DOHH2 (cell line): ENCODE results near the gene FBP1.

ENCODE experiments used
- CTCF ChIP-seq: fragments of 200-600 bp; sonication (generic); IDR thresholded peaks from one replicate; pipeline ENCODE4 v1.5.1; 2014; ENCODE audit warnings: antibody characterized with exemption, mild to moderate bottlenecking, low read depth, low read length; ENCODE audit not compliant: poor library complexity, severe bottlenecking
- EZH2phosphoT487 ChIP-seq: fragments of 200-600 bp; sonication (generic); IDR thresholded peaks from 2 replicates; pipeline ENCODE4 v1.6.1; 2017; ENCODE audit warnings: borderline replicate concordance, mild to moderate bottlenecking, antibody characterized with exemption, low read length, moderate library complexity, mixed read lengths

GRCh38 chr9:94622087-94622800 lies 17.1 kb downstream of the FBP1 start:
- TF ChIP-seq CTCF (no peak), EZH2phosphoT487 (no peak)
